HepG2 (cell line): Measurements from ENCODE around the gene CPVL. TPM values are rescaled to one million over a fixed set of nuclear protein-coding genes. Genes with fewer than 3 reads are reported as not detected.

Experiments
- BRD4 ChIP-seq: sonication (generic); formaldehyde crosslinking; IDR thresholded peaks from 2 replicates; pipeline ENCODE4 v1.4.0; 2020; ENCODE audit warnings: missing genetic modification reagents
- EED ChIP-seq: sonication (generic); formaldehyde crosslinking; IDR thresholded peaks from 2 replicates; pipeline ENCODE4 v1.5.0; 2020; ENCODE audit warnings: mild to moderate bottlenecking, missing genetic modification reagents
- ELF1 ChIP-seq: sonication (generic); formaldehyde crosslinking; IDR thresholded peaks from 2 replicates; pipeline ENCODE4 v1.4.0; 2020; ENCODE audit warnings: missing genetic modification reagents
- FIP1L1 ChIP-seq: fragments of 200-400 bp; formaldehyde crosslinking; IDR thresholded peaks from 2 replicates; pipeline ENCODE4 v1.6.1; 2018; ENCODE audit warnings: low read depth, mild to moderate bottlenecking, low read length, moderate library complexity, borderline replicate concordance; ENCODE audit not compliant: insufficient read depth
- FOSL1 ChIP-seq: sonication (generic); formaldehyde crosslinking; IDR thresholded peaks from 2 replicates; pipeline ENCODE4 v1.9.0; 2021; ENCODE audit warnings: missing genetic modification reagents, borderline replicate concordance
- FOSL2 ChIP-seq: sonication (generic); formaldehyde crosslinking; IDR thresholded peaks from 2 replicates; pipeline ENCODE4 v1.4.0; 2020; ENCODE audit warnings: missing genetic modification reagents
- KLF13 ChIP-seq: sonication (generic); formaldehyde crosslinking; IDR thresholded peaks from 2 replicates; pipeline ENCODE4 v1.4.0; 2020; ENCODE audit warnings: mild to moderate bottlenecking, missing genetic modification reagents
- MTA3 ChIP-seq: sonication (generic); formaldehyde crosslinking; IDR thresholded peaks from 2 replicates; pipeline ENCODE4 v1.4.0; 2020; ENCODE audit warnings: missing genetic modification reagents
- MTF1 ChIP-seq: sonication (generic); formaldehyde crosslinking; IDR thresholded peaks from 2 replicates; pipeline ENCODE4 v1.5.0; 2020; ENCODE audit warnings: missing genetic modification reagents
- MYNN ChIP-seq: sonication (generic); formaldehyde crosslinking; IDR thresholded peaks from 2 replicates; pipeline ENCODE4 v1.4.0; 2020; ENCODE audit warnings: mild to moderate bottlenecking, low read depth, missing genetic modification reagents
- PITX1 ChIP-seq: sonication (generic); formaldehyde crosslinking; IDR thresholded peaks from 2 replicates; pipeline ENCODE4 v1.5.1; 2020; ENCODE audit warnings: mild to moderate bottlenecking, missing genetic modification reagents
- PLRG1 ChIP-seq: fragments of 450-650 bp; conservative IDR thresholded peaks from 2 replicates; pipeline ENCODE4 v1.6.1; 2016
- RARG ChIP-seq: sonication (generic); formaldehyde crosslinking; IDR thresholded peaks from 2 replicates; pipeline ENCODE4 v1.4.0; 2020; ENCODE audit warnings: low read depth, mild to moderate bottlenecking, missing genetic modification reagents
- REXO4 ChIP-seq: sonication (generic); formaldehyde crosslinking; IDR thresholded peaks from 2 replicates; pipeline ENCODE4 v1.8.0; 2022; ENCODE audit warnings: missing genetic modification reagents, mild to moderate bottlenecking, borderline replicate concordance
- ZKSCAN1 ChIP-seq: fragments of 150-350 bp; IDR thresholded peaks from 2 replicates; pipeline ENCODE4 v1.6.1; 2014; ENCODE audit warnings: low read length
- ZMYM3 ChIP-seq: sonication (generic); formaldehyde crosslinking; IDR thresholded peaks from 2 replicates; pipeline ENCODE4 v1.5.1; 2020; ENCODE audit warnings: mild to moderate bottlenecking, missing genetic modification reagents
- ZNF136 ChIP-seq: sonication (generic); formaldehyde crosslinking; IDR thresholded peaks from 2 replicates; pipeline ENCODE4 v1.8.1; 2022; ENCODE audit warnings: low read depth, mild to moderate bottlenecking, moderate library complexity, missing genetic modification reagents
- ZNF335 ChIP-seq: sonication (generic); formaldehyde crosslinking; IDR thresholded peaks from 2 replicates; pipeline ENCODE4 v1.4.0; 2020; ENCODE audit warnings: missing genetic modification reagents
- ZNF567 ChIP-seq: sonication (generic); formaldehyde crosslinking; IDR thresholded peaks from 2 replicates; pipeline ENCODE4 v1.8.1; 2023; ENCODE audit warnings: mild to moderate bottlenecking, missing genetic modification reagents, borderline replicate concordance
- ZNF589 ChIP-seq: sonication (generic); formaldehyde crosslinking; conservative IDR thresholded peaks from 2 replicates; pipeline ENCODE4 v1.8.0; 2022; ENCODE audit warnings: mild to moderate bottlenecking, moderate library complexity, missing genetic modification reagents
- ZNF660 ChIP-seq: sonication (generic); formaldehyde crosslinking; IDR thresholded peaks from 2 replicates; pipeline ENCODE4 v1.5.1; 2020; ENCODE audit warnings: mild to moderate bottlenecking, low read depth, missing genetic modification reagents, borderline replicate concordance
- polyA plus RNA-seq, 8 experiments: library from polyadenylated mRNA; depleted of rRNA in 3 of 8; stranded (reverse) in 7 of 8; unstranded in 1 of 8; fragments of >200 nt; fragmentation: Illumina TruSeq in 4 of 8; extraction: Trizol in 4 of 8; gene quantifications; 2 replicates each; pipeline versions ENCODE4 v1.2.1 to v1.2.3, GENCODE V29; 2011 to 2016; ENCODE audit warnings: low read depth in 4 of 8, missing spikeins in 1 of 8, mixed read lengths in 1 of 8; ENCODE audit not compliant: insufficient read depth in 1 of 8
- total RNA-seq, 5 experiments: library from RNA; depleted of rRNA; stranded (reverse); fragments of >200 nt; fragmentation: Illumina TruSeq; extraction: Trizol; gene quantifications; 2 replicates each; pipeline ENCODE4 v1.2.3, GENCODE V29; 2016; ENCODE audit warnings: low read depth in 1 of 5
- TF ChIP-seq, protein P1 (sequence below): sonication (generic); formaldehyde crosslinking; IDR thresholded peaks from 2 replicates; pipeline ENCODE4 v1.9.0; 2021; ENCODE audit warnings: mild to moderate bottlenecking, missing genetic modification reagents
- TF ChIP-seq, protein P2 (sequence below): sonication (generic); formaldehyde crosslinking; IDR thresholded peaks from 2 replicates; pipeline ENCODE4 v1.5.0; 2020; ENCODE audit warnings: missing genetic modification reagents

Gene CPVL
- total and polyA plus RNA-seq, 2 of the 13 experiments (the other 11 are each of a cell fraction or from before 2014, with no cell fraction given): 59.2 to 294 TPM

DNA sequence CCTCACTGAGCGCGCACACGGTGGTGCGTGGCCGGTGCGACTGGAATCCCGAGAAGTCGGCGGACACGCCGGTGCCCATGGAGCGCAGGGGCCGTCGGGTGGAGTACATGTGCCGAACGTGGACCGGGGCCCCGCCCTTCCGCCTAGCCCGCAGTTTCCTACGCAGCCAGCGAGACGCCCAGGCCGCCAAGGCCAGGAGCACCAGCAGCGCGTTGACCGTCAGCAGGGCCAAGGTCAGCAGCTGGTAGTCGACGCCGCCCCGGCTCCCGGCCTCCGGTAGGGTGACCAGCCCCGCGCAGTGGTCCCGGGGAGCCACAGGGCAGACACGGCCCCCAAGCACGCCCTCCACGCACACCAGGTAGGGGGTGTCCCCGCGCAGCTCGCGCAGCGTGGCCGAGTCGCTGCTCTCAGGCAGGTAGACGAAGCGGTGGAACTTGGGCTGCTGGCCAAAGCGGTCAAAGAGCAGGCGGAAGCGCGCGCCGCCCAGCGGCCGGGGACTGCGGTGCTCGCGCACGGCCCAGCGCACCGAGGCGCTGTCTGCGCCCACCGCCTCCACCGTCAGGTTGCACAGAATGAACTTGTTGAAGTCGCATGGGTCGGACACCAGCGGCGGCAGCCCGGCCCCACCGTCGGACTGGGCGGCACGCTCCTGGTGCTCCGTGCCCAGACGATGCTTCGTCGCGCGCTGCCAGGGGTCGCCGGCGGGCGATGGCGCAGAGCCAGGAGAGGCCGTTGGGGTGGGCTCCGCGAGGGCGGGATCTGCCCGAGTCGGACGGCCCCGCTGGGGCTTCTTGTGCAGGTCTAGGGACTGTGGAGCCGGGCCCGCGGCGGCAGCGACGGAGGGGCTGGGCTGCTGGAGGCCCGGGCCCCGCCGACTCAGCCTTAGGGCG, 190.4 kb downstream of the CPVL start (continued):
- TF ChIP-seq ZNF136 (CRISPR knock-in tag): 0 out of 2 replicates have a peak, but pooled peaks have one; percentile 15
- TF ChIP-seq ZKSCAN1: no peak
- TF ChIP-seq ELF1 (CRISPR knock-in tag): peak; percentile 47; the same call in 1 of the 2 replicates
- TF ChIP-seq PITX1 (CRISPR knock-in tag): peak; percentile 54; the same call in 1 of the 2 replicates
- TF ChIP-seq ZNF660 (CRISPR knock-in tag): 0 out of 2 replicates have a peak, but pooled peaks have one; percentile 34
- TF ChIP-seq MYNN (CRISPR knock-in tag): no peak
- no peak for TF ChIP-seq FIP1L1
- TF ChIP-seq ZNF567 (CRISPR knock-in tag): peak; percentile 22; the same call in 1 of the 2 replicates
- no peak for TF ChIP-seq ZNF335
- peak; percentile 42; the same call in 1 of the 2 replicates for TF ChIP-seq FOSL1 (CRISPR knock-in tag)
- TF ChIP-seq, protein P1, sequence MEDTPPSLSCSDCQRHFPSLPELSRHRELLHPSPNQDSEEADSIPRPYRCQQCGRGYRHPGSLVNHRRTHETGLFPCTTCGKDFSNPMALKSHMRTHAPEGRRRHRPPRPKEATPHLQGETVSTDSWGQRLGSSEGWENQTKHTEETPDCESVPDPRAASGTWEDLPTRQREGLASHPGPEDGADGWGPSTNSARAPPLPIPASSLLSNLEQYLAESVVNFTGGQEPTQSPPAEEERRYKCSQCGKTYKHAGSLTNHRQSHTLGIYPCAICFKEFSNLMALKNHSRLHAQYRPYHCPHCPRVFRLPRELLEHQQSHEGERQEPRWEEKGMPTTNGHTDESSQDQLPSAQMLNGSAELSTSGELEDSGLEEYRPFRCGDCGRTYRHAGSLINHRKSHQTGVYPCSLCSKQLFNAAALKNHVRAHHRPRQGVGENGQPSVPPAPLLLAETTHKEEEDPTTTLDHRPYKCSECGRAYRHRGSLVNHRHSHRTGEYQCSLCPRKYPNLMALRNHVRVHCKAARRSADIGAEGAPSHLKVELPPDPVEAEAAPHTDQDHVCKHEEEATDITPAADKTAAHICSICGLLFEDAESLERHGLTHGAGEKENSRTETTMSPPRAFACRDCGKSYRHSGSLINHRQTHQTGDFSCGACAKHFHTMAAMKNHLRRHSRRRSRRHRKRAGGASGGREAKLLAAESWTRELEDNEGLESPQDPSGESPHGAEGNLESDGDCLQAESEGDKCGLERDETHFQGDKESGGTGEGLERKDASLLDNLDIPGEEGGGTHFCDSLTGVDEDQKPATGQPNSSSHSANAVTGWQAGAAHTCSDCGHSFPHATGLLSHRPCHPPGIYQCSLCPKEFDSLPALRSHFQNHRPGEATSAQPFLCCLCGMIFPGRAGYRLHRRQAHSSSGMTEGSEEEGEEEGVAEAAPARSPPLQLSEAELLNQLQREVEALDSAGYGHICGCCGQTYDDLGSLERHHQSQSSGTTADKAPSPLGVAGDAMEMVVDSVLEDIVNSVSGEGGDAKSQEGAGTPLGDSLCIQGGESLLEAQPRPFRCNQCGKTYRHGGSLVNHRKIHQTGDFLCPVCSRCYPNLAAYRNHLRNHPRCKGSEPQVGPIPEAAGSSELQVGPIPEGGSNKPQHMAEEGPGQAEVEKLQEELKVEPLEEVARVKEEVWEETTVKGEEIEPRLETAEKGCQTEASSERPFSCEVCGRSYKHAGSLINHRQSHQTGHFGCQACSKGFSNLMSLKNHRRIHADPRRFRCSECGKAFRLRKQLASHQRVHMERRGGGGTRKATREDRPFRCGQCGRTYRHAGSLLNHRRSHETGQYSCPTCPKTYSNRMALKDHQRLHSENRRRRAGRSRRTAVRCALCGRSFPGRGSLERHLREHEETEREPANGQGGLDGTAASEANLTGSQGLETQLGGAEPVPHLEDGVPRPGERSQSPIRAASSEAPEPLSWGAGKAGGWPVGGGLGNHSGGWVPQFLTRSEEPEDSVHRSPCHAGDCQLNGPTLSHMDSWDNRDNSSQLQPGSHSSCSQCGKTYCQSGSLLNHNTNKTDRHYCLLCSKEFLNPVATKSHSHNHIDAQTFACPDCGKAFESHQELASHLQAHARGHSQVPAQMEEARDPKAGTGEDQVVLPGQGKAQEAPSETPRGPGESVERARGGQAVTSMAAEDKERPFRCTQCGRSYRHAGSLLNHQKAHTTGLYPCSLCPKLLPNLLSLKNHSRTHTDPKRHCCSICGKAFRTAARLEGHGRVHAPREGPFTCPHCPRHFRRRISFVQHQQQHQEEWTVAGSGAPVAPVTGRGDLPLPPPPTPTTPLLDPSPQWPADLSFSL (CRISPR knock-in tag): no peak; the same call in 1 of the 2 replicates
- TF ChIP-seq FOSL2 (CRISPR knock-in tag): peak; percentile 42
- peak; percentile 76 for TF ChIP-seq BRD4
- TF ChIP-seq REXO4 (CRISPR knock-in tag): no peak
- TF ChIP-seq RARG: 0 out of 2 replicates have a peak, but pooled peaks have one; percentile 83
- TF ChIP-seq PLRG1: no peak
- peak; percentile 78 for TF ChIP-seq ZMYM3 (CRISPR knock-in tag)
- TF ChIP-seq MTF1: peak; percentile 68; the same call in 1 of the 2 replicates
- peak; percentile 96 for TF ChIP-seq EED (CRISPR knock-in tag)
- TF ChIP-seq ZNF589 (CRISPR knock-in tag): peak; percentile 80
- TF ChIP-seq KLF13 (CRISPR knock-in tag): no peak
- no peak for TF ChIP-seq MTA3 (CRISPR knock-in tag)
- TF ChIP-seq, protein P2, sequence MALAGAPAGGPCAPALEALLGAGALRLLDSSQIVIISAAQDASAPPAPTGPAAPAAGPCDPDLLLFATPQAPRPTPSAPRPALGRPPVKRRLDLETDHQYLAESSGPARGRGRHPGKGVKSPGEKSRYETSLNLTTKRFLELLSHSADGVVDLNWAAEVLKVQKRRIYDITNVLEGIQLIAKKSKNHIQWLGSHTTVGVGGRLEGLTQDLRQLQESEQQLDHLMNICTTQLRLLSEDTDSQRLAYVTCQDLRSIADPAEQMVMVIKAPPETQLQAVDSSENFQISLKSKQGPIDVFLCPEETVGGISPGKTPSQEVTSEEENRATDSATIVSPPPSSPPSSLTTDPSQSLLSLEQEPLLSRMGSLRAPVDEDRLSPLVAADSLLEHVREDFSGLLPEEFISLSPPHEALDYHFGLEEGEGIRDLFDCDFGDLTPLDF (CRISPR knock-in tag): peak; percentile 54
